ENCODE results near the gene STAT3.
"Not testable (repeated sequence)": the region's sequence is repeated elsewhere in the genome, so short reads cannot be mapped to it uniquely, and the experiment has no call there.

STAT3 gene

GRCh38 chr17:42346481-42346880 lies 41.8 kb downstream of the STAT3 start:
- DNase-seq: no peak

GRCh38 chr17:42345396-42346073 lies 42.7 kb downstream of the STAT3 start:
- no peak for DNase-seq

GRCh38 chr17:42342242-42343008 lies 45.8 kb downstream of the STAT3 start:
- no peak for DNase-seq

GRCh38 chr17:42341568-42341967 lies 46.7 kb downstream of the STAT3 start:
- DNase-seq: no peak

- DNase-seq: no peak
Measured at GRCh38 chr17:42340691-42341127, 47.5 kb downstream of the STAT3 start.

GRCh38 chr17:42339221-42339620 lies 49.0 kb downstream of the STAT3 start:
- DNase-seq: no peak

GRCh38 chr17:42338427-42338985 lies 49.7 kb downstream of the STAT3 start:
- DNase-seq: no peak

GRCh38 chr17:42337442-42337841 lies 50.8 kb downstream of the STAT3 start:
- DNase-seq: no peak

GRCh38 chr17:42334677-42335076 lies 53.6 kb downstream of the STAT3 start:
- no peak for DNase-seq

- no peak for DNase-seq
Measured at GRCh38 chr17:42333053-42333452, 55.2 kb downstream of the STAT3 start.

GRCh38 chr17:42329025-42329976 lies 58.9 kb downstream of the STAT3 start:
- DNase-seq: no peak

GRCh38 chr17:42325026-42325425 lies 63.2 kb downstream of the STAT3 start:
- no peak for DNase-seq

- no peak for DNase-seq
Measured at GRCh38 chr17:42323268-42323773, 64.9 kb downstream of the STAT3 start.

- DNase-seq: peak; percentile 77 to 94 (median 87)
Measured at GRCh38 chr17:42322382-42323267, 65.6 kb downstream of the STAT3 start.

GRCh38 chr17:42321555-42321954 lies 66.7 kb downstream of the STAT3 start:
- DNase-seq: no peak

- DNase-seq: not testable (repeated sequence)
Measured at GRCh38 chr17:42317967-42318366, 70.3 kb downstream of the STAT3 start.

- no peak for DNase-seq
Measured at GRCh38 chr17:42317266-42317845, 70.9 kb downstream of the STAT3 start.

GRCh38 chr17:42316755-42317154 lies 71.5 kb downstream of the STAT3 start:
- DNase-seq: no peak

GRCh38 chr17:42315402-42316156 lies 72.7 kb downstream of the STAT3 start:
- DNase-seq: no peak
